VCaP (cell line): Measurements from ENCODE around the gene NRP1.
"Not testable (repeated sequence)": the region's sequence is repeated elsewhere in the genome, so short reads cannot be mapped to it uniquely, and the experiment has no call there.

ENCODE experiments used
- H3K27ac ChIP-seq: fragments of 450-650 bp; 2 replicates; pipeline ENCODE4 v1.5.1; 2017
- TF ChIP-seq, protein P1 (sequence below): fragments of 450-650 bp; conservative IDR thresholded peaks from 2 replicates; pipeline ENCODE4 v1.5.1; 2017; ENCODE audit warnings: mild to moderate bottlenecking, moderate library complexity

NRP1 gene

DNA sequence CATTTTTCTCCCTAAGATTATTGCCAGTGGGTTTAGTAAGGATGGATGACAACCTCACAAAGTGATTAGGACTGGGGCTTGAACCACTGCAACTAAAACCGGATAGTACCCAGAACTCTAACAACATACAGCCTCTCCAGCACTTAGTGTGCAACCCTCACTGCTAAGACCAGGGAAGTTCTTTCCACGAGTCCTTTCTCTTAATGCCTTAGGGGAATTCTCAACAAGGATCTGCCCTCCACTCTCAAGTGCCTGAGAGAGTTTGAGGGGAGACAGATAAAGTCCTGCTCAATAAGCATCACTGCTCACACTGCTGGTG lies 104.6 kb downstream of the NRP1 start:
- no peak overlapping the region for H3K27ac ChIP-seq
- TF ChIP-seq, protein P1, sequence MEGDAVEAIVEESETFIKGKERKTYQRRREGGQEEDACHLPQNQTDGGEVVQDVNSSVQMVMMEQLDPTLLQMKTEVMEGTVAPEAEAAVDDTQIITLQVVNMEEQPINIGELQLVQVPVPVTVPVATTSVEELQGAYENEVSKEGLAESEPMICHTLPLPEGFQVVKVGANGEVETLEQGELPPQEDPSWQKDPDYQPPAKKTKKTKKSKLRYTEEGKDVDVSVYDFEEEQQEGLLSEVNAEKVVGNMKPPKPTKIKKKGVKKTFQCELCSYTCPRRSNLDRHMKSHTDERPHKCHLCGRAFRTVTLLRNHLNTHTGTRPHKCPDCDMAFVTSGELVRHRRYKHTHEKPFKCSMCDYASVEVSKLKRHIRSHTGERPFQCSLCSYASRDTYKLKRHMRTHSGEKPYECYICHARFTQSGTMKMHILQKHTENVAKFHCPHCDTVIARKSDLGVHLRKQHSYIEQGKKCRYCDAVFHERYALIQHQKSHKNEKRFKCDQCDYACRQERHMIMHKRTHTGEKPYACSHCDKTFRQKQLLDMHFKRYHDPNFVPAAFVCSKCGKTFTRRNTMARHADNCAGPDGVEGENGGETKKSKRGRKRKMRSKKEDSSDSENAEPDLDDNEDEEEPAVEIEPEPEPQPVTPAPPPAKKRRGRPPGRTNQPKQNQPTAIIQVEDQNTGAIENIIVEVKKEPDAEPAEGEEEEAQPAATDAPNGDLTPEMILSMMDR = no peak

DNA sequence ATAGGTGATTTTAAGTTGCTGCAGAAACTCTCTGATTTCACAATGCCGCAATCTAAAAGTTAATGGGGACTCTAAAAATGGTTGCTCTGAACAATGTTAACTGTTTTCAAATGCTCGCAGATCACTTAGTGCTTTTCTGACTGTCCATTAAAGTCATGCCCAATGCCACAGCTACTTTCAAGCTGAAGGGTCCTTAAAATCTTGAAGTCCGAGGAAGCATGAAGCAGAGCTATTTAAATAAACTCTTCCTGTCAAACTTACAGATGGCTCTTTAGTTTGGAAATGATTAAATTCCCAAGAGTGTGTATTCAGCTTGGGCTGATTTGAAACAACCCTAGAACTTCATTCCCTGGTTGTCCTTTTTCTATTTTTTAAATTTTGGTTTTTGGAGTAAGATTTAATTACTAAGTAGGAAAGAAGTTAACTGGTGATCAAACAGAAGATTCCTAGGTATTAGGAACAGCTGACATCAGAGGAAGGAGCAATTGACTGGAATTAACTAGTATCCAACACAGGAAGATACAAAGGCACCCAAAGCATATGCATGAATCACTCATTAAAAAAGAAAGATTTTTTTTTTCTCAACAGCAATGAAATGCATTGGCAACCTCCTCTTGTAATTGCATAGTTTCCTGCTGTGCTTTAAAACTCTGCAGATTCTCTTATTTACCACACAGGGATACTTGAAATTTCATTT lies 105.1 kb downstream of the NRP1 start:
- no peak overlapping the region for H3K27ac ChIP-seq
- TF ChIP-seq, protein P1 = no peak

DNA sequence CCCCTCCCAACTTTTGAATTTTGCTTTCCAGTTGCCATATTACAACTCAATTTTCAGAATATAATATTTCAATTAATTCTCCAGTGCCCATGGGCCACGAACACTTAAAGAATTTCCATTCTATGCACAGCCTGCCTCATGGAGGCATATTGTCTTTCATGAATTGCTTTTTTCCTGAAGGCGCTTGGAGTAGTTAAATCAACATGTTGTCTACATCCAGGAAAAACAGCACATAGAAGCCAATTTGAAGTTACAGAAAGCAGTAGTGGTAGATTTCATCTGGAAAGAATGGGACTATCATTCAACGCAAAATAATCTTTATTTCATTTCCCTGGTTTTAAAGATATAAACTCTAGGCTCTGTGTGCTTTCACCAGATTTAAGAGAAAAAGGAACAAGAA lies 106.0 kb downstream of the NRP1 start:
- TF ChIP-seq, protein P1 = no peak
- no peak overlapping the region for H3K27ac ChIP-seq

DNA sequence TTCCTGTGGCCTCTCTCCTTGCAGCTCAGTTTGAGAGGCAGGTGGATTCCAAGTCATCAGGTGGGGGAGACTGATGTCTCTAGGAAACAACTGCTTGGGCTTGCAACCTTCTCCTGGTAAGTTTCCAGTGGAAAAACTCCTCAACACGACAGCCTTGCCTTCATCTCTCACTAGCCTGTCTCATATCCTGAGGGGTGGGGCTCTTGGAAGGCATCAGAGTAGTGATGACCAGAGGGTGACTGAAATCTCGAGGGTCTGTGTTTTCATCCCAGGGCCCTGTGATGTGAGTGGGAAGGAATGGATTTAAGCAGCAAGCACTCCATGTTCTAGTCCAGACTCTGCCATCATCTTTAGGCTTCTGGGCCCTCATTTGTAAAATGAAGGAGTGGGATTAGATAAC lies 107.0 kb downstream of the NRP1 start:
- H3K27ac ChIP-seq = no peak overlapping the region
- TF ChIP-seq, protein P1 = no peak

DNA sequence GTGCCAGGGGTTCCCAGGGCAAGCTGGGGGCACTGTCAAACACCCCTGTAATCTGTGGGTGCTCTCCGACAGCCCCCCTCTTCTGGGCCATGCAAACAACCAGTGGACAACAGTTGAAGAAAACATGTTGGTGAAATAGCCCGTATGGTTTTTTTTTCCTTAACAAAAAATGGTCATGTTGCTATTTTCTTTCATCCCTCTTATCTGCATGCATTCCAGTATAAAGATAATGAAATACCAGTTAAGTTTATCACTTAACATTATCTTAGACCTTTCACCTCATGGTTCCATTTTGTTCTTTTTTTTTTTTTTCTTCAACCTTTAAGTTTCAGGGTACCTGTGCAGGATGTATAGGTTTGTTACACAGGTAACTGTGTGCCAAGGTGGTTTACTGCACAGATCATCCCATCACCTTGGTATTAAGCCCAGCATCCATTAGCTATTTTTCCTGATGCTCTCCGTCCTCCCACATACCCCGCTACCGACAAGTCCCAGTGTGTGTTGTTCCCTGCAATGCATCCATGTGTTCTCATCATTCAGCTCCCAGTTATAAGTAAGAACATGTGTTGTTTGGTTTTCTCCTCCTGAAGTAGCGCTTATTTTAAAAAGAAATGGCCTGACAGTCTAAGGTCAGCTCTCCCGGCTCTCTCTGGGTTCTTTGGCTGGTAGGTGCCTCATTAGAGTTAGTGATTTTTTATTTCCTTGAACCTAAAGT lies 110.1 kb downstream of the NRP1 start:
- no peak overlapping the region for H3K27ac ChIP-seq
- TF ChIP-seq, protein P1 = no peak

DNA sequence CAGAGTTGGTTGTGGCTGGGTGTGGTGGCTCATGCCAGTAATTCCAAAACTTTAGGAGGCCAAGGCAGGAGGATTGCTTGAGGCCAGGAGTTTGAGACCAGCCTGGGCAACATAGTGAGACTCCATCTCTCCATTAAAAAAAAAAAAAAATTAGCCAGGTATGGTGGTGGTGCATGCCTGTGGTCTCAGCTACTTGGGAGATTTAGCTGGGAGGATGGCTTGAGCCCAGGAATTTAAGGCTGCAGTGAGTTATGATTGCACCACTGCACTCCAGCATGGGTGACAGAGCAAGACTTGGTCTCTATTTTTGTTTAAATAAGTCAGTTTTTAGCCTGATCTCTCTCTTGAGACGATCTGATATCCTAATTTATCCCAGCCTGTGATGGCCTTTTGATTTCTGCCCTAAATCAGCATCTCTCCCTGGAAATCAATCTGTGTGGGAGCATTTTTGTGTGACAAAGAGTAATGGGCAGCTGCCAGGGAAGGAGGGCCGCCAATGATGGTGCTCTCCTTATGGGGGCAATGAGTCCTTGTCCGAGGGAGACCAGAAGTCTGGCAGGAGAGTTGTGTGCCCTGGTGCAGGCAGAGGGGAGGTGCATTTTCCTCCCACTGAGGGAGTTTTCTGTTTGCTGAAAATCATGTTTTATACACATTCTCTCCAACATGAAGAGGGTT lies 111.0 kb downstream of the NRP1 start:
- TF ChIP-seq, protein P1 = no peak
- no peak overlapping the region for H3K27ac ChIP-seq

DNA sequence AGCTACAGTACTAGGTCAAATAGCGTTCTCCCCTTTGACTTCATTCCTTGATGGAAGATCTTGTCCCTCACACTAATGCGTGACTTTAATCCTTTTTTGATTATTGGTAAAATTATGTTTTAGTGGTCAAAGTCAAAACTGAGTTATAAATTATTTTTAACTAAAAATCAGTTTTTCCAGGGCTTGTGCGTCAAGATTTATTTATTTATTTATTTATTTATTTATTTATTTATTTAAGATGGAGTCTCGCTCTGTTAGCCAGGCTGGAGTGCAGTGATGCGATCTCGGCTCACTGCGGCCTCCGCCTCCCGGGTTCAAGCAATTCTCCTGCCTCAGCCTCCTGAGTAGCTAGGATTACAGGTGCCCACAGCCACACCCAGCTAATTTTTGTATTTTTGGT lies 112.2 kb downstream of the NRP1 start:
- not testable (repeated sequence) for H3K27ac ChIP-seq

DNA sequence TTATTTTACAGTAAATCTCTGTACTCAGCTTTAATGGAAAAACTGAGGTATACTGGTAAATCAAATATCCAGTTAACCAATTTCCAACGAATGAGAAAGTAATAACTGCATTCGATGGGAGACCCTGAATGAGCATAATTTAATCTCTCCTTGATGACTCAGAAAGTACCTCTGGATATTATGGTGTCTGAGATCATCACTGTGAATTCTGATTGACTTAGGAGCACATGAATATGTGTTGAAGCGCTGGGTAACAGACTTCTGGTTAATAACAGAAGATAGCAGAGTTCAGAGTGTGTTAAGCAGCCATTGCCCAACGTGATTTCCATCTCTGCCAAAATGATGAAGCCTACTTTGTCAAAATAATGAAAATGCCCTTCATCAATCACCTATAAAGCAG lies 116.6 kb downstream of the NRP1 start:
- TF ChIP-seq, protein P1 = no peak

More for the DNA sequence above, 116.6 kb downstream of the NRP1 start:
- H3K27ac ChIP-seq = no peak overlapping the region
